HepG2 (cell line): ENCODE measurements around the gene PPP1R12C. TPM values are rescaled to one million over a fixed set of nuclear protein-coding genes. Genes with fewer than 3 reads are reported as not detected.

Experiments
- ATAC-seq: fragments of 200-7000 bp; cut with Tn5 transposase; 3 replicates; pipeline ENCODE4 v1.9.1; 2020; ENCODE audit warnings: mild to moderate bottlenecking, moderate library complexity
- BruUV-seq: library from RNA; stranded (reverse); fragments of 400-500 nt; replicated peaks from 2 replicates; lab custom pipeline; 2021; lab: Mats Ljungman, UMichigan
- CTCF ChIA-PET: fragments of 300-600 bp; formaldehyde crosslinking; extraction: SDS; loops from one replicate; lab custom pipeline; 2021; ENCODE audit warnings: low total read pairs, inconsistent platforms, low intra/inter-chr PET ratio; lab: Yijun Ruan, JAX
- POLR2A ChIA-PET: fragments of 350-600 bp; sonication (Branson Sonifier 250); formaldehyde crosslinking; loops from one replicate; lab custom pipeline; 2020; ENCODE audit warnings: antibody characterized with exemption, inconsistent platforms; lab: Yijun Ruan, JAX
- DNase-seq: peaks from one replicate; pipeline ENCODE4 v3.0.0-alpha.2; 2015; ENCODE audit warnings: low spot score
- FAIRE-seq: peaks from 3 replicates; lab custom pipeline; 2011; peaks lifted over from hg19 to GRCh38; lab: Jason Lieb, UNC
- H2AFZ ChIP-seq: one replicate; pipeline ENCODE4 v1.6.1; 2011; ENCODE audit warnings: low read length, inconsistent platforms
- H3K27ac ChIP-seq: fragments of 300-600 bp; 3 replicates; pipeline ENCODE4 v1.8.0; 2011; ENCODE audit warnings: mixed run types, mild to moderate bottlenecking, mixed read lengths, low read length, inconsistent platforms; ENCODE audit not compliant: insufficient read depth; ENCODE audit errors: extremely low read length
- H3K27me3 ChIP-seq, 2 experiments: fragments of 200-600 bp in 1 of 2; 2 replicates in 1 of 2; 3 replicates in 1 of 2; pipeline versions ENCODE4 v1.6.0 to v1.8.0; 2011; ENCODE audit warnings: low read length in 2 of 2, mild to moderate bottlenecking in 2 of 2, moderate library complexity in 2 of 2, inconsistent platforms in 1 of 2; ENCODE audit not compliant: insufficient read depth in 2 of 2, control insufficient read depth in 1 of 2
- H3K36me3 ChIP-seq, 2 experiments: fragments of 200-600 bp in 1 of 2; replicated peaks in 1 of 2; 2 replicates in 1 of 2; 3 replicates in 1 of 2; pipeline versions ENCODE4 v1.5.1 to v1.8.0; 2011; ENCODE audit warnings: low read length in 2 of 2, inconsistent platforms in 1 of 2; ENCODE audit not compliant: insufficient read depth in 2 of 2, control insufficient read depth in 1 of 2
- H3K4me1 ChIP-seq: 2 replicates; pipeline ENCODE4 v1.5.1; 2012; ENCODE audit warnings: low read length, inconsistent platforms; ENCODE audit not compliant: insufficient read depth
- H3K4me2 ChIP-seq: 2 replicates; pipeline ENCODE4 v1.6.0; 2011; ENCODE audit warnings: low read depth, low read length, inconsistent platforms
- H3K4me3 ChIP-seq, 3 experiments: fragments of 200-600 bp in 1 of 3; sonication (generic), shearing (Covaris generic) in 1 of 3; replicated peaks in 1 of 3; 2 replicates each; pipeline ENCODE4 v1.5.1; 2011 to 2016; ENCODE audit warnings: low read length in 3 of 3, inconsistent platforms in 2 of 3, low read depth in 2 of 3, mild to moderate bottlenecking in 2 of 3, control low read depth in 1 of 3, mixed read lengths in 1 of 3; ENCODE audit not compliant: insufficient read depth in 1 of 3
- H3K79me2 ChIP-seq: one replicate; pipeline ENCODE4 v1.6.1; 2011; ENCODE audit warnings: low read length, inconsistent platforms; ENCODE audit not compliant: insufficient read depth
- H3K9ac ChIP-seq: 2 replicates; pipeline ENCODE4 v1.6.0; 2011; ENCODE audit warnings: mild to moderate bottlenecking, low read depth, low read length, inconsistent platforms; ENCODE audit not compliant: insufficient read depth
- H3K9me3 ChIP-seq: 2 replicates; pipeline ENCODE4 v1.5.1; 2012; ENCODE audit warnings: mild to moderate bottlenecking, low read length
- H4K20me1 ChIP-seq: 2 replicates; pipeline ENCODE4 v1.6.0; 2011; ENCODE audit warnings: inconsistent platforms, mild to moderate bottlenecking, low read length, moderate library complexity; ENCODE audit not compliant: insufficient read depth
- E2F5 ChIP-seq: sonication (generic); formaldehyde crosslinking; conservative IDR thresholded peaks from 2 replicates; pipeline ENCODE4 v1.4.0; 2020; ENCODE audit warnings: missing genetic modification reagents
- FOSL2 ChIP-seq: sonication (generic); formaldehyde crosslinking; IDR thresholded peaks from 2 replicates; pipeline ENCODE4 v1.4.0; 2020; ENCODE audit warnings: missing genetic modification reagents
- FOXA3 ChIP-seq: IDR thresholded peaks from 2 replicates; pipeline ENCODE4 v1.6.1; 2016; ENCODE audit warnings: missing genetic modification reagents, missing compliant biosample characterization
- KLF9 ChIP-seq: IDR thresholded peaks from 2 replicates; pipeline ENCODE4 v1.6.1; 2016; ENCODE audit warnings: low read depth
- RARA ChIP-seq: IDR thresholded peaks from 2 replicates; pipeline ENCODE4 v1.6.1; 2016; ENCODE audit warnings: missing genetic modification reagents, missing compliant biosample characterization
- ZNF12 ChIP-seq: sonication (generic); formaldehyde crosslinking; IDR thresholded peaks from 2 replicates; pipeline ENCODE4 v1.5.0; 2020; ENCODE audit warnings: missing genetic modification reagents
- ZNF354B ChIP-seq: sonication (generic); formaldehyde crosslinking; IDR thresholded peaks from 2 replicates; pipeline ENCODE4 v1.8.0; 2022; ENCODE audit warnings: mild to moderate bottlenecking, missing genetic modification reagents
- ZNF687 ChIP-seq: sonication (generic); formaldehyde crosslinking; IDR thresholded peaks from 2 replicates; pipeline ENCODE4 v1.5.1; 2020; ENCODE audit warnings: mild to moderate bottlenecking, missing genetic modification reagents, moderate library complexity
- ZNF850 ChIP-seq: sonication (generic); formaldehyde crosslinking; conservative IDR thresholded peaks from 2 replicates; pipeline ENCODE4 v1.9.0; 2021; ENCODE audit warnings: mild to moderate bottlenecking, missing genetic modification reagents
- WGBS: methylation state at CpG from one replicate; pipeline ENCODE4 v1.1.6; 2017; ENCODE audit warnings: low lambda C conversion rate; 5-methylcytosine and 5-hydroxymethylcytosine counted together
- in situ Hi-C: cut with HindIII; loops from 2 replicates; pipeline ENCODE4 v1.10.0; 2017; ENCODE audit warnings: low pct_unique_long_range_greater_than_20kb; ENCODE audit not compliant: extremely low pct_ligation_motif_present
- intact Hi-C: fragments of 100-400 bp; cut with micrococcal nuclease; formaldehyde crosslinking; loops from one replicate; pipeline ENCODE4 v1.10.0; 2022; ENCODE audit not compliant: unreplicated experiment
- polyA plus RNA-seq, 8 experiments: library from polyadenylated mRNA; depleted of rRNA in 3 of 8; stranded (reverse) in 7 of 8; unstranded in 1 of 8; fragments of >200 nt; fragmentation: Illumina TruSeq in 4 of 8; extraction: Trizol in 4 of 8; gene quantifications; 2 replicates each; pipeline versions ENCODE4 v1.2.1 to v1.2.3, GENCODE V29; 2011 to 2016; ENCODE audit warnings: low read depth in 4 of 8, missing spikeins in 1 of 8, mixed read lengths in 1 of 8; ENCODE audit not compliant: insufficient read depth in 1 of 8
- total RNA-seq, 5 experiments: library from RNA; depleted of rRNA; stranded (reverse); fragments of >200 nt; fragmentation: Illumina TruSeq; extraction: Trizol; gene quantifications; 2 replicates each; pipeline ENCODE4 v1.2.3, GENCODE V29; 2016; ENCODE audit warnings: low read depth in 1 of 5
- TF ChIP-seq, protein P1 (sequence below): sonication (generic); formaldehyde crosslinking; IDR thresholded peaks from 2 replicates; pipeline ENCODE4 v1.4.0; 2020; ENCODE audit warnings: missing genetic modification reagents
- TF ChIP-seq, protein P2 (sequence below): sonication (generic); formaldehyde crosslinking; IDR thresholded peaks from 2 replicates; pipeline ENCODE4 v1.5.0; 2020; ENCODE audit warnings: mild to moderate bottlenecking, missing genetic modification reagents, borderline replicate concordance

Gene PPP1R12C
- total and polyA plus RNA-seq, 2 of the 13 experiments (the other 11 are each of a cell fraction or from before 2014, with no cell fraction given): 29.7 to 30.3 TPM

GRCh38 chr19:55087542-55087901 is 29.9 kb downstream of the PPP1R12C start:
- CTCF ChIA-PET: no interaction called here
- Histone ChIP-seq H3K27me3 (no peaks in the 10 kb centered on the region), H3K9me3 (no peaks in the 10 kb centered on the region), H3K4me3 (no peak overlapping the region), H3K79me2 (no peaks in the 10 kb centered on the region), H3K27ac (no peak overlapping the region), H3K4me2 (no peak overlapping the region), H3K4me1 (peaks cover 5% of the 10 kb centered on the region; the same call in 1 of the 2 replicates), H2AFZ (no peak overlapping the region), H3K36me3 (peaks cover 0 to 1% of the 10 kb centered on the region in 2 experiments; a peak in 1 of 5 replicates), H3K9ac (no peak overlapping the region), H4K20me1 (peaks cover 6% of the 10 kb centered on the region; the same call in 1 of the 2 replicates)
- DNase-seq: no peak
- no peak for TF ChIP-seq FOSL2 (CRISPR knock-in tag)
- TF ChIP-seq KLF9 (CRISPR knock-in tag): no peak
- TF ChIP-seq, protein P1, sequence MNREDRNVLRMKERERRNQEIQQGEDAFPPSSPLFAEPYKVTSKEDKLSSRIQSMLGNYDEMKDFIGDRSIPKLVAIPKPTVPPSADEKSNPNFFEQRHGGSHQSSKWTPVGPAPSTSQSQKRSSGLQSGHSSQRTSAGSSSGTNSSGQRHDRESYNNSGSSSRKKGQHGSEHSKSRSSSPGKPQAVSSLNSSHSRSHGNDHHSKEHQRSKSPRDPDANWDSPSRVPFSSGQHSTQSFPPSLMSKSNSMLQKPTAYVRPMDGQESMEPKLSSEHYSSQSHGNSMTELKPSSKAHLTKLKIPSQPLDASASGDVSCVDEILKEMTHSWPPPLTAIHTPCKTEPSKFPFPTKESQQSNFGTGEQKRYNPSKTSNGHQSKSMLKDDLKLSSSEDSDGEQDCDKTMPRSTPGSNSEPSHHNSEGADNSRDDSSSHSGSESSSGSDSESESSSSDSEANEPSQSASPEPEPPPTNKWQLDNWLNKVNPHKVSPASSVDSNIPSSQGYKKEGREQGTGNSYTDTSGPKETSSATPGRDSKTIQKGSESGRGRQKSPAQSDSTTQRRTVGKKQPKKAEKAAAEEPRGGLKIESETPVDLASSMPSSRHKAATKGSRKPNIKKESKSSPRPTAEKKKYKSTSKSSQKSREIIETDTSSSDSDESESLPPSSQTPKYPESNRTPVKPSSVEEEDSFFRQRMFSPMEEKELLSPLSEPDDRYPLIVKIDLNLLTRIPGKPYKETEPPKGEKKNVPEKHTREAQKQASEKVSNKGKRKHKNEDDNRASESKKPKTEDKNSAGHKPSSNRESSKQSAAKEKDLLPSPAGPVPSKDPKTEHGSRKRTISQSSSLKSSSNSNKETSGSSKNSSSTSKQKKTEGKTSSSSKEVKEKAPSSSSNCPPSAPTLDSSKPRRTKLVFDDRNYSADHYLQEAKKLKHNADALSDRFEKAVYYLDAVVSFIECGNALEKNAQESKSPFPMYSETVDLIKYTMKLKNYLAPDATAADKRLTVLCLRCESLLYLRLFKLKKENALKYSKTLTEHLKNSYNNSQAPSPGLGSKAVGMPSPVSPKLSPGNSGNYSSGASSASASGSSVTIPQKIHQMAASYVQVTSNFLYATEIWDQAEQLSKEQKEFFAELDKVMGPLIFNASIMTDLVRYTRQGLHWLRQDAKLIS: no peak
- no peak for TF ChIP-seq E2F5 (CRISPR knock-in tag)
- TF ChIP-seq ZNF12 (CRISPR knock-in tag): no peak
- TF ChIP-seq, protein P2, sequence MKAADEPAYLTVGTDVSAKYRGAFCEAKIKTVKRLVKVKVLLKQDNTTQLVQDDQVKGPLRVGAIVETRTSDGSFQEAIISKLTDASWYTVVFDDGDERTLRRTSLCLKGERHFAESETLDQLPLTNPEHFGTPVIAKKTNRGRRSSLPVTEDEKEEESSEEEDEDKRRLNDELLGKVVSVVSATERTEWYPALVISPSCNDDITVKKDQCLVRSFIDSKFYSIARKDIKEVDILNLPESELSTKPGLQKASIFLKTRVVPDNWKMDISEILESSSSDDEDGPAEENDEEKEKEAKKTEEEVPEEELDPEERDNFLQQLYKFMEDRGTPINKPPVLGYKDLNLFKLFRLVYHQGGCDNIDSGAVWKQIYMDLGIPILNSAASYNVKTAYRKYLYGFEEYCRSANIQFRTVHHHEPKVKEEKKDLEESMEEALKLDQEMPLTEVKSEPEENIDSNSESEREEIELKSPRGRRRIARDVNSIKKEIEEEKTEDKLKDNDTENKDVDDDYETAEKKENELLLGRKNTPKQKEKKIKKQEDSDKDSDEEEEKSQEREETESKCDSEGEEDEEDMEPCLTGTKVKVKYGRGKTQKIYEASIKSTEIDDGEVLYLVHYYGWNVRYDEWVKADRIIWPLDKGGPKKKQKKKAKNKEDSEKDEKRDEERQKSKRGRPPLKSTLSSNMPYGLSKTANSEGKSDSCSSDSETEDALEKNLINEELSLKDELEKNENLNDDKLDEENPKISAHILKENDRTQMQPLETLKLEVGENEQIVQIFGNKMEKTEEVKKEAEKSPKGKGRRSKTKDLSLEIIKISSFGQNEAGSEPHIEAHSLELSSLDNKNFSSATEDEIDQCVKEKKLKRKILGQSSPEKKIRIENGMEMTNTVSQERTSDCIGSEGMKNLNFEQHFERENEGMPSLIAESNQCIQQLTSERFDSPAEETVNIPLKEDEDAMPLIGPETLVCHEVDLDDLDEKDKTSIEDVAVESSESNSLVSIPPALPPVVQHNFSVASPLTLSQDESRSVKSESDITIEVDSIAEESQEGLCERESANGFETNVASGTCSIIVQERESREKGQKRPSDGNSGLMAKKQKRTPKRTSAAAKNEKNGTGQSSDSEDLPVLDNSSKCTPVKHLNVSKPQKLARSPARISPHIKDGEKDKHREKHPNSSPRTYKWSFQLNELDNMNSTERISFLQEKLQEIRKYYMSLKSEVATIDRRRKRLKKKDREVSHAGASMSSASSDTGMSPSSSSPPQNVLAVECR (CRISPR knock-in tag): no peak
- no peak for TF ChIP-seq FOXA3
- TF ChIP-seq ZNF850 (CRISPR knock-in tag): no peak
- TF ChIP-seq ZNF354B: no peak
- no peak for TF ChIP-seq RARA (CRISPR knock-in tag)
- TF ChIP-seq ZNF687 (CRISPR knock-in tag): no peak
- in situ Hi-C loops (loop anchor here (5.0 kb wide), 1 partner anchor 35 kb away; no protein-coding TSS in a partner anchor), intact Hi-C loops (no loop called here)
- FAIRE-seq: no peak
- WGBS: 92% methylated on average over 17 of the region's 17 CpGs
- no TSS peak for BruUV-seq
- POLR2A ChIA-PET: no interaction called here
- no peak for ATAC-seq
